ENCODE data around the gene DEF6.

Gene DEF6

GRCh38 chr6:35283361-35283760 is 14.3 kb upstream of the DEF6 start:
- Histone ChIP-seq H3K9ac (ENCODE audit: low read length) (no peak overlapping the region), H4K20me1 (ENCODE audit: insufficient read depth, low read length) (no peaks in the 10 kb centered on the region), H3K27me3 (replicated peaks; ENCODE audit: insufficient read depth, low read length) (no peaks in the 10 kb centered on the region), H2AFZ (ENCODE audit: low read length) (no peak overlapping the region), H3K9me3 (replicated peaks; ENCODE audit: insufficient read depth, low read length) (no peaks in the 10 kb centered on the region), H3K4me3 (ENCODE audit: low read length) (no peak overlapping the region), H3F3A (ENCODE audit: insufficient read depth, low read length) (no peaks in the 10 kb centered on the region), H3K27ac (ENCODE audit: low read length) (no peak overlapping the region), H3K4me1 (ENCODE audit: low read length) (no peaks in the 10 kb centered on the region), H3K9me2 (replicated peaks; ENCODE audit: insufficient read depth, low read length) (no peaks in the 10 kb centered on the region), H3K4me2 (ENCODE audit: low read depth, low read length) (no peak overlapping the region), H3K79me2 (ENCODE audit: low read length) (no peaks in the 10 kb centered on the region), H3K36me3 (replicated peaks; ENCODE audit: insufficient read depth, low read length) (no peaks in the 10 kb centered on the region)
- DNase-seq: no peak
- TF ChIP-seq, protein P1, sequence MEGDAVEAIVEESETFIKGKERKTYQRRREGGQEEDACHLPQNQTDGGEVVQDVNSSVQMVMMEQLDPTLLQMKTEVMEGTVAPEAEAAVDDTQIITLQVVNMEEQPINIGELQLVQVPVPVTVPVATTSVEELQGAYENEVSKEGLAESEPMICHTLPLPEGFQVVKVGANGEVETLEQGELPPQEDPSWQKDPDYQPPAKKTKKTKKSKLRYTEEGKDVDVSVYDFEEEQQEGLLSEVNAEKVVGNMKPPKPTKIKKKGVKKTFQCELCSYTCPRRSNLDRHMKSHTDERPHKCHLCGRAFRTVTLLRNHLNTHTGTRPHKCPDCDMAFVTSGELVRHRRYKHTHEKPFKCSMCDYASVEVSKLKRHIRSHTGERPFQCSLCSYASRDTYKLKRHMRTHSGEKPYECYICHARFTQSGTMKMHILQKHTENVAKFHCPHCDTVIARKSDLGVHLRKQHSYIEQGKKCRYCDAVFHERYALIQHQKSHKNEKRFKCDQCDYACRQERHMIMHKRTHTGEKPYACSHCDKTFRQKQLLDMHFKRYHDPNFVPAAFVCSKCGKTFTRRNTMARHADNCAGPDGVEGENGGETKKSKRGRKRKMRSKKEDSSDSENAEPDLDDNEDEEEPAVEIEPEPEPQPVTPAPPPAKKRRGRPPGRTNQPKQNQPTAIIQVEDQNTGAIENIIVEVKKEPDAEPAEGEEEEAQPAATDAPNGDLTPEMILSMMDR (IDR thresholded peaks at IDR 0.05; ENCODE audit: low read length): no peak
- TF ChIP-seq EZH2 (optimal IDR thresholded peaks at IDR 0.05; ENCODE audit: low read depth, low read length) (no peak), EZH2phosphoT487 (IDR thresholded peaks at IDR 0.05; ENCODE audit: low read length) (no peak)

GRCh38 chr6:35287671-35288396 is 9.8 kb upstream of the DEF6 start:
- DNase-seq: no peak
- no peaks in the 10 kb centered on the region; the same call in 1 of the 2 replicates for H3K36me3 ChIP-seq (replicated peaks; ENCODE audit: insufficient read depth, low read length)
- H3K27ac ChIP-seq (ENCODE audit: low read length): no peak overlapping the region
- H3K79me2 ChIP-seq (ENCODE audit: low read length): no peaks in the 10 kb centered on the region
- H3K4me1 ChIP-seq (ENCODE audit: low read length): no peaks in the 10 kb centered on the region
- H3K4me3 ChIP-seq (ENCODE audit: low read length): no peak overlapping the region
- H3K4me2 ChIP-seq (ENCODE audit: low read depth, low read length): no peak overlapping the region
- no peak overlapping the region for H3K9ac ChIP-seq (ENCODE audit: low read length)
- H3K9me3 ChIP-seq (replicated peaks; ENCODE audit: insufficient read depth, low read length): no peaks in the 10 kb centered on the region
- H3K27me3 ChIP-seq (replicated peaks; ENCODE audit: insufficient read depth, low read length): no peaks in the 10 kb centered on the region
- no peak overlapping the region for H2AFZ ChIP-seq (ENCODE audit: low read length)
- no peaks in the 10 kb centered on the region for H3K9me2 ChIP-seq (replicated peaks; ENCODE audit: insufficient read depth, low read length)
- no peaks in the 10 kb centered on the region for H4K20me1 ChIP-seq (ENCODE audit: insufficient read depth, low read length)
- no peak for TF ChIP-seq EZH2 (optimal IDR thresholded peaks at IDR 0.05; ENCODE audit: low read depth, low read length)
- TF ChIP-seq EZH2phosphoT487 (IDR thresholded peaks at IDR 0.05; ENCODE audit: low read length): no peak
- TF ChIP-seq, protein P1 (IDR thresholded peaks at IDR 0.05; ENCODE audit: low read length): no peak
- H3F3A ChIP-seq (ENCODE audit: insufficient read depth, low read length): no peaks in the 10 kb centered on the region

DNA sequence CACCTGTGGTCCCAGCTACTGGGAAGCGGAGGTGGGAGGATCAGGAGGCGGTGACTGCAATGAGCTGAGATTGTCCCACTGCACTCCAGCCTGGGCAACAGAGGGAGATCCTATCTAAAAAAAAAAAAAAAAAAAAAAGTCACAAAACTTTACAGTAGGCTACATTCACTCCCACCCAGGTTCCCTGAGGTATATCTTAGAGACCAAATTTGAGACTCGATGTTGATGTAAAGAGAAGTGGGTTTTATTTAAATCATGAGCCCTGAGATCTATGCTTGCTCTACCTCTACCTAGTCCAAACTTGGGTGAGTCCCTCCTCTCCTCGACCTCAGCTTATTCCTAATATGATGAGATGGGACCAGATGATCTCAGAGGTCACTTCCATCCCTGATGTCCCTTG is 8.8 kb upstream of the DEF6 start:
- Histone ChIP-seq H3K4me3 (ENCODE audit: low read length) (no peak overlapping the region), H3K27me3 (replicated peaks; ENCODE audit: insufficient read depth, low read length) (no peaks in the 10 kb centered on the region), H3K27ac (ENCODE audit: low read length) (no peak overlapping the region), H3F3A (ENCODE audit: insufficient read depth, low read length) (no peaks in the 10 kb centered on the region), H3K79me2 (ENCODE audit: low read length) (no peaks in the 10 kb centered on the region), H3K9ac (ENCODE audit: low read length) (no peak overlapping the region), H3K4me2 (ENCODE audit: low read depth, low read length) (no peak overlapping the region), H3K36me3 (replicated peaks; ENCODE audit: insufficient read depth, low read length) (no peaks in the 10 kb centered on the region; the same call in 1 of the 2 replicates), H4K20me1 (ENCODE audit: insufficient read depth, low read length) (no peaks in the 10 kb centered on the region), H2AFZ (ENCODE audit: low read length) (no peak overlapping the region), H3K9me3 (replicated peaks; ENCODE audit: insufficient read depth, low read length) (no peaks in the 10 kb centered on the region), H3K4me1 (ENCODE audit: low read length) (no peaks in the 10 kb centered on the region), H3K9me2 (replicated peaks; ENCODE audit: insufficient read depth, low read length) (no peaks in the 10 kb centered on the region)
- TF ChIP-seq, protein P1 (IDR thresholded peaks at IDR 0.05; ENCODE audit: low read length): no peak
- no peak for TF ChIP-seq EZH2 (optimal IDR thresholded peaks at IDR 0.05; ENCODE audit: low read depth, low read length)
- TF ChIP-seq EZH2phosphoT487 (IDR thresholded peaks at IDR 0.05; ENCODE audit: low read length): no peak
- DNase-seq: no peak

All from MM.1S (cell line).